HG03196 (cell line): Measurements from ENCODE around the gene TP53BP1.

Experiments
- ATAC-seq: cut with Tn5 transposase; IDR thresholded peaks from one replicate; pipeline ENCODE4 v1.9.1; 2021; ENCODE audit not compliant: unreplicated experiment

TP53BP1 gene

GRCh38 chr15:43370310-43370974 is 122.5 kb downstream of the TP53BP1 start:
- no peak for ATAC-seq

GRCh38 chr15:43361313-43361903 is 131.5 kb downstream of the TP53BP1 start:
- ATAC-seq: no peak

GRCh38 chr15:43360821-43361220 is 132.1 kb downstream of the TP53BP1 start:
- ATAC-seq: no peak
